Activated CD8-positive, alpha-beta memory T cell treated with anti-CD3 and anti-CD28 coated beads for 24 hours (primary cell): ENCODE data around the gene PLCL1.
"Not testable (repeated sequence)": the region's sequence is repeated elsewhere in the genome, so short reads cannot be mapped to it uniquely, and the experiment has no call there.

Source experiments
- DNase-seq: peaks from one replicate; pipeline ENCODE4 v3.0.0-alpha.2; 2020

Gene PLCL1

DNA sequence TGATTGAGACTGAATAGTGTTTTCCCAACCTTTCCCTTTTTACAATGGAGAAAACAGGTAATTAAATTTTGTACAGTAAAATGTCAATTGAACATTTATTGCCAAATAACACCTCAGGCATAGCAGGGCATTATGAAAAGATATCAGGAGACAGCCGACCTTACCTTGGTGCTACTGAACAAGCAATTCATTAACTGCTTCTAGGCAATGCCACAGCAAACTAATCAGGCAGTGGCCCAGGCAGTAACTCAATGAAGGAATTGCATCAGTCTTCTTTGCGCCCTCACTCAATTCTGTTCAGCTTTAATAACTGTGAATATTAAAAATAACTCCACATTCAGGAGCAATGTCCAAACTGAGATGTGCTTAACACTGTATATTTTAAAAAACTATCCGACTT, 6.1 kb downstream of the PLCL1 start:
- no peak for DNase-seq

DNA sequence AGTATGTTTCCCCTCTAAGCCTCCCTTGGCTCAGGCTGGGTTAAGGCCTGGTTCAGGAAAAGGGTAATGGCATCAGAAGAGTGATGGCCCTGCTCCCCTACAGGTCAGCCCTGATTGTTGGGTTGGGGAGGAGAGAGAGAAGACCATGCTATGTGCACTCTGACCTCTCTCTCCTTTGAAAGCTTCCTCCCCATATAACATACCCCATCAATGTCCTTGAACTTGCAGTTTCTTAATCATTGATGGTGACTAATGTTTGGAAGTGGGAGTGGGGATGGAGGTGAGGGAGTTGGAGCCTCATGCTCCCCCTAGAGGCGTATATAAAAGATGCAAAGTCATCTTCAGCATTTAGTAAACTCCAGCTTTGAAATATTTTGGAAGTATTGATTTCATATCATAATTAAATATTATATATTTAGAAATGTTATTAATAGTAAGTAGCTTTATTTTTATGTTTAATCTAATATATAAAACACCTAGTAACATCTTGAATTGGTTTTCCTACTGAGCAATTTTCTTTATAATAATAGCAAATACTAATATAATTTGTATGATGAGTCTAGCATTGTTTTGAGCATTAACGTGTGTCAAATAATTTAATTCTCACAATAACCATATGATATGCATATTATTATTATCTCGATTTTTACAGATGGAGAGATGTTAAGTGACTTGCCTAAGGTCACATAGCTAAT, 8.8 kb downstream of the PLCL1 start:
- no peak for DNase-seq

GRCh38 chr2:197814526-197814925, 10.1 kb downstream of the PLCL1 start:
- DNase-seq: no peak

GRCh38 chr2:197821550-197822289, 17.3 kb downstream of the PLCL1 start:
- no peak for DNase-seq

- no peak for DNase-seq
Observed at GRCh38 chr2:197822333-197822732, 17.9 kb downstream of the PLCL1 start.

GRCh38 chr2:197827618-197828017, 23.2 kb downstream of the PLCL1 start:
- no peak for DNase-seq

DNA sequence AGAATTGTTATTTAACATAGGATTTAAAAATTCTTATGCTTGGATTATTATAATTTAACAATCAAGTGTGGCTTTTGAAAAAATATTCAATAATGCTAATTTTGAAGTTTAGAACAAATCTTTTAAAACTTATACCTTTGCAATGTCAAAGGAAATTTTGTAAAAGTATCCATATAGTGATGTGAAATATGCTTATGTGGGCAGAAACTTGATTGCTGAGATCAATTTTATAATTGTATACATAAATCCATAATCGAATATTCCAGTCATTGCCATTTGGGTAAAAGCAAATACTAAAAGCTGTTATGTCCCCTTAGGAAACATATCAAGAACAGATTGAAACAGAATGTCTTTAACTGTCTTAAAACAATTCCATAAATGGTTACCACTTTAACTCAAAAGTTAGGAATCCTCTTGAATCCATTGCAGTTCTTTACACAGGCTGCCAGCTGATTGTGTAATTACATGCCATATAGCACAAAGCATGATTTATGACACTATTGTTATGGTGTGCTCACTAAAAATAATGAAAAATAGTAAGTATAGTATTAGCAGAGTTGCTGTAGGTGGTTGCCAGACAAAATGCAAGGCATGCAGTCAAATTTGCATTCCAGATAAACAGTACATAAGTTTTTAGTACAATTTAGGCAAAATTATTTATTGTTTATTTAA, 24.2 kb downstream of the PLCL1 start:
- DNase-seq: no peak

DNA sequence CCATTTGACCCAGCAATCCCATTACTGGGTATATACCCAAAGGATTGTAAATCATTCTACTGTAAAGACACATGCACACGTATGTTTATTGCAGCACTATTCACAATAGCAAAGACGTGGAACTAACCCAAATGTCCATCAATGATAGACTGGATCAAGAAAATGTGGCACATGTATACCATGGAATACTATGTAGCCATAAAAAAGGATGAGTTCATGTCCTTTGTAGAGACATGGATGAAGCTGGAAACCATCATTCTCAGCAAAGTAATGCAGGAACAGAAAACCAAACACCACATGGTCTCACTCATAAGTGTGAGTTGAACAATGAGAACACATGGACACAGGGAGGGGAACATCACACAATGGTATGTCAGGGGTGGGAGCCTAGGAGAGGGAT, 30.4 kb downstream of the PLCL1 start:
- not testable (repeated sequence) for DNase-seq

- no peak for DNase-seq
Observed at GRCh38 chr2:197835293-197835692, 30.9 kb downstream of the PLCL1 start.

DNA sequence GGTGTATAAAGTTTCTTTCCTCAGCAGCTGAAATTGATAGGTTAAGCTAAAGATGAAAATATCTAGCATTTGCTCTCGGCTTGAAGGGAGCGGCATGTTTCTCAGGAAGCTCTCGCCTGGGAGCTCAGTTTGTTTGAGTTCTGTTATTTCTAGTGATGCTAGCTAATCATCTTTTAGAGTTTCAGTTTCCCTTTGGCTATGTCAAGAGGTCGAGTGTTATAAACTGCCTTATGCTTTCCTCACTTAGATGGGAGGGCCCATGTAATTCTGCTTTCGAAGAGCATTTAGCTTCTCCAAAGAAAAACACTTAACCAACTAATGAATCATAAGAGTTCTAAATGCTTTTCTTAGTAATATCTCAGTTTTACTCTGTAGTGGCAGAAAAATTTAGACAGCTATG, 33.6 kb downstream of the PLCL1 start:
- DNase-seq: no peak

- no peak for DNase-seq
Observed at GRCh38 chr2:197838579-197838978, 34.2 kb downstream of the PLCL1 start.

DNA sequence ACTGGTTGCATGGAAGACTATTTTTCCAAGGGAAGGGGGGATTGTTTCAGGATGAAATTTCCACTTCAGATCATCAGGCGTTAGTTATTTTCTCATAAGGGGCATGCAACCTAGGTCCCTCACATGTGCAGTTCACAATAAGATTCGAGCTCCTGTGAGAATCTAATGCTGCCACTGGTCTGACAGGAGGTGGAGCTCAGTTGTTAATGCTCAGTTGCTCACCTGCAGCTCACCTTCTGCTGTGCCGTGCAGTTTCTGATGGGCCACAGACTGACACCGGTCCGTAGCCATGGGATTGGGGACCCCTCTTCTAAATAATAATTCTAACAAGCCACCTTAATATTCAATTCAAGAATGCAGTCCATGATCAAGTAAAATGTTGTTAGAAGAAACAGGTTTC, 34.9 kb downstream of the PLCL1 start:
- no peak for DNase-seq

DNA sequence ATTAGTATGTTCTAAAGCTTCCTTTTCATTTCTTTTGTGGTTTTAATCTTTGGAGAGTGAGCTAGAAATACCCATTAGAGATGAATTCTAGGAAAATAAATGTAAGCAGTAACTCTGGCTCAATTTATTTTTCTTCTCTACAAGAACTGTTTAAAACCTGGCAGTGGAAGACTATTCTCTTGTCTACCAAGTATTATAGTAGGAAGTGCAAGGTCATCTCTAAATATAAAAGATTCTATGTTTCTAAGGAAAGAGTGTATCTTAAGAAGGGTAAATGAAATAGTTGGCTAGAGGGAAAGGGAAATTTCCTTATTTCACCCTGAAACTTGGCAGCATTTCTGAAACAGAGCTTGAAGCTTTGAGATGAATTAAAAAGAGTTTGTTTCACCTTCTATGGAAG, 35.5 kb downstream of the PLCL1 start:
- DNase-seq: no peak

- no peak for DNase-seq
Observed at GRCh38 chr2:197846128-197846527, 41.7 kb downstream of the PLCL1 start.

GRCh38 chr2:197846777-197847176, 42.4 kb downstream of the PLCL1 start:
- no peak for DNase-seq

DNA sequence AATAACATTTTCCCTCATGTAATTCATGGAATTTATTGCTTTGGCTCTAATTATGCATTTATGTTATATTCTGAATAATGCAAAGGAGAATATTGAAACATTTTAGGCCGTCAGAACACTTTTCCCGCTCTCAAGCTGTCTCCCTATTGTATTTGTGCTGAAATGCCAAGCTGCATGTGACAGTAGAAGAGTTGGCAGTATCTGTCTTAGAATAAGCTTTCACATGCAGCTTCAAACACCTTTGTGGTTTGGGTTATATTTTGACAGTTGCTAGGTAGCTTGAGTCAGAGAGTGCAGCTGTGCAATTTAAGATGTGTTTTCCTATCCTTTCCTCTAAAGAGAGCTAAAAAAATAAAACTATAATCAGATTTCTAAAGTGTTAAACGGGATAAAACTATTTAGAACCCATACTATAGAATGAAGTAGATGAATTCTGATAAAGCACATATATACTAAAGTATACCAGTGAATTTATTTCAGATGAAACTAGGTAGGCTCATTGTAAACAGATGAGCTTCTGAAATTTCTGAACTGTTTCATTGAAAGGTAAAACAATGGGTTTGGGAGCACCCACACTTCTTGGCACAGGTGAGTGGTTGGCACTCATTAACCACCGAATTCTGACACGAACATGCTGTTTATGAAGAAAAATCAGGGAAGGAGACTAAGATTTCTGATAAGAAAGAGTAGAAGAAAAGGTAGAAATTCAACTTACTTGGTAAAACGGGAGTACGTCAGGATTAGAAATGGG, 43.4 kb downstream of the PLCL1 start:
- no peak for DNase-seq

DNA sequence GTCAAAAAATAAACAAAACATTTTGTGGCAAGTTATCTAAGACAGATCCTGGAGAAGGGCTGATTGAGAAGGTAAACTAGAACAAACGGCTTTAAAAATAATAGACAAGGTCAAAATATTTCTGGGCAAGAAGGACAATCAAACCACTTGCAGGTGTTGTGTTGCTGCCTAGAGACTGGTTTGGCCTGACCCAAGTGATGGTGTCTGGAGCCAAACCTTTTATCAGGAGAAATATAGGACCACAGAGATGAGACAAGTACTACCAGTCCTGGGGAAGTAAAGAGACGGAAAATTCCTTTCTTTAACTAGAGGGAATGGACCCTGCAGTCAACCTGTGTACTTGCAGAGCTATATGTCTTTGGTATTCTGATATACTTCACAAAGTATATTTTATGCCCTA, 44.2 kb downstream of the PLCL1 start:
- no peak for DNase-seq

DNA sequence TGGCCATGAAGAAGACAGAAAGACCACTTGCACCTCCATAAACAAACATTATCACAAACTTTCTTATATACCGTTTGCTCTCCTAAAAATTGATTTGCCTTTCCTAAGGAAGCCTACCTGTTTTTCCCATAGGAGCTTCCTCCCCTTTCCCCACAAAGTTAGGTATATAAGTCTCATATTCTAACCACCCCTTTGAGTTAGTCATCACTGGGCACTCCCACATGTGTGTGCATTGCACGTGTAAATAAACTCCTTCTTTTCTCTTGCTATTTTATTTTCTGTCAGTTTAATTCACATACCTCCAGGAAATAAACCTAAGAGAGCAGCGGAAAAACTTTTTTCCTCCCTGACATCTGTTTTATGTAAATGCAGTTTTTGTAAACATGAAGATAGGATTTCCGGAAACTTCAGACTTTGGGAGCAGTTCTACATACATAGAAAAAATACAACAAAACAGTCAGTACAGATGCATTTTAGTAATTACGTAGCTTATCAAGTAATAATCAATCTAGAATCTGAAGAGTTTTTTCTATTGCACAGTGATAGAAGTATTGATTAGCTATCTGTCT, 46.6 kb downstream of the PLCL1 start:
- DNase-seq: no peak

- DNase-seq: no peak
Observed at GRCh38 chr2:197851451-197851850, 47.1 kb downstream of the PLCL1 start.

GRCh38 chr2:197852108-197852507, 47.7 kb downstream of the PLCL1 start:
- no peak for DNase-seq

DNA sequence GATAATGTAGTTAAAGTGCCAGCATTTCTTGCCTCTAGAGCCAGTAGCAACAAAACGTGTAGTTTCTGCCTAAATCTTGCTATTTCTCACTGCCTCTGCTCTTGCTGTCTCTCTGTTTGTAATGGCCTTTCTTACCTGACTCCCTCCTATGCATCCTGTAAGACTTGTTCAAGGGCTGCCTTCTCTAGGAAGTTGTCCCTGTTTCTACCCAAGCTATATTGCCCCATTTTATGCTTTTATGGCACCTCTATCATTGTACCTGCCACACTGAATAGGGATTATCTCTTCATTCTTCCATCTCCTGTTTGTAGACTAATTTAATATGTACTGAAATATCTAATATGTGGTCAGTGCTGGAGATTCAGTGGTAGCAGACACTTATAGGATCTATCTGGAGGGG, 49.2 kb downstream of the PLCL1 start:
- no peak for DNase-seq

DNA sequence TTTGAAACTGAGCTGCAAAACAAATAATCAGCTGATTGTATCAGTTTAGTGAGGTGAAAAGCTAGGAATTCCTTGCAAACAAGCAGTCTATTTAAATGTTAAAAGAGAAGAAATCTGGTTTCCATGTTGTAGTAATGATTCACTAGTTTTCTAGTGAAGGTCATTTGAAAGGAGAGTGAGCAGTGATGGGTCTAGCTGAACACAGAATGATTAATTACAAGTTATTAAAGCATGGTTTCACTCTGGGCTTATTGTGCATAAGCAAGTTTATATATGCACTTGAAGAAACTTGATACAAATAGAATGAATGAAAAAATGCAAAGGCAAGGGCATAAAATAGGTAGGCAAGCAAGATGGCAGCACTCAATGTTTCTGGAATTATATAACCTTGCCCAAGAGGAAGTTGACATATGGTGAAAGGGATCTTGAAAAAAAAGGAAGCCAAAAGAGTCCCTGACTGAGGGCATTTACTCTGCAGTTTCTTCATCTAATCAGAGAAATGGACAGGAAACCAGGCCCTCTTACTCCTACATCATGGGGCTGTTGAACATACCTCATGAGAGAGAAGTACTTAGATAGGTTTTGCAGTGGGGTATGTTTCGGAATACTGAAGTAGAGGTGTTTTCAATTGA, 53.2 kb downstream of the PLCL1 start:
- no peak for DNase-seq
